ENCODE measurements around the gene MYL4. TPM values are rescaled to one million over a fixed set of nuclear protein-coding genes. Genes with fewer than 3 reads are reported as not detected.
A peak's percentile ranks its signal among the peaks of the same experiment; 100 is the strongest.
"Not testable (repeated sequence)": the region's sequence is repeated elsewhere in the genome, so short reads cannot be mapped to it uniquely, and the experiment has no call there.

The MYL4 gene
- 58.4 and 61.9 TPM in 2 replicates for total RNA-seq (2014; rRNA removed; shearing (Covaris generic))

- DNase-seq = peak; percentile 92 to 95
- Histone ChIP-seq H3K36me3 (no peaks in the 10 kb centered on the region), H3K4me3 (peak within 1 kb of the TSS; percentile 47), H3K9me3 (replicated peaks) (no peaks in the 10 kb centered on the region), H3K27ac (peak within 1 kb of the TSS; percentile 63), H3K4me1 (peaks cover 54% of the 10 kb centered on the region), H3K27me3 (no peaks in the 10 kb centered on the region)
Observed at GRCh38 chr17:47208744-47209488, at the start of gene MYL4. MYL4 (plus strand) TSS chr17:47209348; CDS start chr17:47209423, 75 bp downstream.

GRCh38 chr17:47162013-47162622 is 47.0 kb upstream of the MYL4 start:
- Histone ChIP-seq H3K27ac (no peak overlapping the region), H3K4me1 (no peaks in the 10 kb centered on the region)

GRCh38 chr17:47164263-47164662 is 44.9 kb upstream of the MYL4 start:
- Histone ChIP-seq H3K4me3 (no peak overlapping the region), H3K4me1 (no peaks in the 10 kb centered on the region), H3K27me3 (no peaks in the 10 kb centered on the region), H3K36me3 (peaks cover 84% of the 10 kb centered on the region), H3K27ac (no peak overlapping the region), H3K9me3 (replicated peaks) (no peaks in the 10 kb centered on the region)
- no peak for DNase-seq

More at GRCh38 chr17:47162013-47162622, 47.0 kb upstream of the MYL4 start:
- no peak for DNase-seq
- Histone ChIP-seq H3K4me3 (no peak overlapping the region), H3K36me3 (peaks cover 85% of the 10 kb centered on the region), H3K9me3 (replicated peaks) (no peaks in the 10 kb centered on the region), H3K27me3 (no peaks in the 10 kb centered on the region)

- Histone ChIP-seq H3K27me3 (no peaks in the 10 kb centered on the region), H3K4me3 (no peak overlapping the region), H3K27ac (no peak overlapping the region), H3K9me3 (replicated peaks) (no peaks in the 10 kb centered on the region), H3K36me3 (peaks cover 85% of the 10 kb centered on the region), H3K4me1 (no peaks in the 10 kb centered on the region)
- no peak for DNase-seq
Observed at GRCh38 chr17:47165137-47165536, 44.0 kb upstream of the MYL4 start.

GRCh38 chr17:47166854-47167253 is 42.3 kb upstream of the MYL4 start:
- DNase-seq; H3K27ac ChIP-seq; H3K4me1 ChIP-seq; H3K4me3 ChIP-seq; H3K27me3 ChIP-seq; H3K9me3 ChIP-seq (replicated peaks): not testable (repeated sequence)
- H3K36me3 ChIP-seq = peaks cover 90% of the 10 kb centered on the region

GRCh38 chr17:47168896-47169295 is 40.3 kb upstream of the MYL4 start:
- H3K4me1 ChIP-seq; DNase-seq; H3K4me3 ChIP-seq; H3K27me3 ChIP-seq; H3K27ac ChIP-seq; H3K9me3 ChIP-seq (replicated peaks): not testable (repeated sequence)
- peaks cover 90% of the 10 kb centered on the region for H3K36me3 ChIP-seq

GRCh38 chr17:47170710-47171109 is 38.4 kb upstream of the MYL4 start:
- Histone ChIP-seq H3K9me3 (replicated peaks) (no peaks in the 10 kb centered on the region), H3K4me3 (no peak overlapping the region), H3K27me3 (no peaks in the 10 kb centered on the region), H3K27ac (no peak overlapping the region), H3K36me3 (peaks cover 83% of the 10 kb centered on the region), H3K4me1 (no peaks in the 10 kb centered on the region)
- DNase-seq = no peak

- Histone ChIP-seq H3K27ac (no peak overlapping the region), H3K9me3 (replicated peaks) (no peaks in the 10 kb centered on the region), H3K4me1 (no peaks in the 10 kb centered on the region; the same call in 1 of the 2 replicates), H3K4me3 (no peak overlapping the region), H3K36me3 (peaks cover 83% of the 10 kb centered on the region), H3K27me3 (no peaks in the 10 kb centered on the region)
- DNase-seq = no peak
Observed at GRCh38 chr17:47172696-47173565, 36.2 kb upstream of the MYL4 start.

- H3K4me1 ChIP-seq; H3K9me3 ChIP-seq (replicated peaks); H3K4me3 ChIP-seq; DNase-seq; H3K27ac ChIP-seq; H3K27me3 ChIP-seq: not testable (repeated sequence)
- H3K36me3 ChIP-seq = peaks cover 85% of the 10 kb centered on the region
Observed at GRCh38 chr17:47174823-47175222, 34.3 kb upstream of the MYL4 start.

- H3K27ac ChIP-seq = no peak overlapping the region
- H3K4me3 ChIP-seq = no peak overlapping the region
- DNase-seq = no peak
- H3K9me3 ChIP-seq (replicated peaks) = no peaks in the 10 kb centered on the region
- H3K27me3 ChIP-seq = no peaks in the 10 kb centered on the region
- H3K36me3 ChIP-seq = peaks cover 81% of the 10 kb centered on the region
- H3K4me1 ChIP-seq = no peaks in the 10 kb centered on the region; the same call in 1 of the 2 replicates
Observed at GRCh38 chr17:47176389-47176826, 32.7 kb upstream of the MYL4 start.

- no peaks in the 10 kb centered on the region for H3K9me3 ChIP-seq (replicated peaks)
- H3K27ac ChIP-seq = no peak overlapping the region
- H3K27me3 ChIP-seq = no peaks in the 10 kb centered on the region
- no peak overlapping the region for H3K4me3 ChIP-seq
- H3K36me3 ChIP-seq = peaks cover 75% of the 10 kb centered on the region
- DNase-seq = no peak
- H3K4me1 ChIP-seq = no peaks in the 10 kb centered on the region; the same call in 1 of the 2 replicates
Observed at GRCh38 chr17:47177261-47177660, 31.9 kb upstream of the MYL4 start.

- Histone ChIP-seq H3K4me3 (no peak overlapping the region), H3K9me3 (replicated peaks) (no peaks in the 10 kb centered on the region), H3K4me1 (peaks cover 2% of the 10 kb centered on the region; the same call in 1 of the 2 replicates), H3K27me3 (no peaks in the 10 kb centered on the region), H3K36me3 (peaks cover 74% of the 10 kb centered on the region), H3K27ac (no peak overlapping the region)
- no peak for DNase-seq
Observed at GRCh38 chr17:47179141-47179540, 30.0 kb upstream of the MYL4 start.

- H3K4me1 ChIP-seq = peaks cover 2% of the 10 kb centered on the region; the same call in 1 of the 2 replicates
Observed at GRCh38 chr17:47180337-47180736, 28.8 kb upstream of the MYL4 start.

GRCh38 chr17:47180988-47181387 is 28.2 kb upstream of the MYL4 start:
- not testable (repeated sequence) for H3K27ac ChIP-seq; H3K27me3 ChIP-seq; H3K9me3 ChIP-seq (replicated peaks); H3K4me1 ChIP-seq; DNase-seq; H3K4me3 ChIP-seq
- H3K36me3 ChIP-seq = peaks cover 62% of the 10 kb centered on the region

More at GRCh38 chr17:47180337-47180736, 28.8 kb upstream of the MYL4 start:
- Histone ChIP-seq H3K9me3 (replicated peaks) (no peaks in the 10 kb centered on the region), H3K4me3 (no peak overlapping the region), H3K27ac (no peak overlapping the region), H3K36me3 (peaks cover 69% of the 10 kb centered on the region), H3K27me3 (no peaks in the 10 kb centered on the region)
- no peak for DNase-seq

GRCh38 chr17:47184681-47185080 is 24.5 kb upstream of the MYL4 start:
- Histone ChIP-seq H3K27ac (no peak overlapping the region), H3K4me3 (no peak overlapping the region), H3K9me3 (replicated peaks) (no peaks in the 10 kb centered on the region), H3K4me1 (0 out of 2 replicates have a peak, but pooled peaks cover 2% of the 10 kb centered on the region), H3K27me3 (no peaks in the 10 kb centered on the region), H3K36me3 (peaks cover 29% of the 10 kb centered on the region)
- DNase-seq = no peak

Measured in SJCRH30 (cell line).